WTC11 (cell line): Measurements from ENCODE around the gene SYNJ2. TPM values are rescaled to one million over a fixed set of nuclear protein-coding genes. Genes with fewer than 3 reads are reported as not detected.
A peak's percentile ranks its signal among the peaks of the same experiment; 100 is the strongest.

ENCODE experiments used
- ATAC-seq: fragments of 200-7000 bp; cut with Tn5 transposase; 2 replicates; pipeline ENCODE4 v1.10.0; 2021; ENCODE audit warnings: mild to moderate bottlenecking, moderate library complexity
- CTCF ChIA-PET: fragments of 300-600 bp; sonication (Branson Sonifier 250); formaldehyde crosslinking; loops from one replicate; lab custom pipeline; 2021; ENCODE audit warnings: antibody characterized with exemption; lab: Charles Lee
- POLR2A ChIA-PET: fragments of 350-600 bp; sonication (Branson Sonifier 250); formaldehyde crosslinking; loops from one replicate; lab custom pipeline; 2021; ENCODE audit warnings: antibody characterized with exemption; lab: Charles Lee
- DNase-seq: peaks from one replicate; pipeline ENCODE4 v3.0.0; 2021; ENCODE audit warnings: low spot score
- H3K27ac Mint-ChIP-seq: 2 replicates; pipeline ENCODE4 v1.8.0; 2021; ENCODE audit warnings: mixed read lengths
- H3K27me3 Mint-ChIP-seq: 2 replicates; pipeline ENCODE4 v1.8.0; 2021; ENCODE audit warnings: low read depth, mild to moderate bottlenecking, moderate library complexity, mixed read lengths
- H3K36me3 Mint-ChIP-seq: 2 replicates; pipeline ENCODE4 v1.8.0; 2021; ENCODE audit warnings: mixed read lengths
- H3K4me1 Mint-ChIP-seq: 2 replicates; pipeline ENCODE4 v1.8.0; 2022; ENCODE audit warnings: mixed read lengths
- H3K4me3 Mint-ChIP-seq: 2 replicates; pipeline ENCODE4 v1.8.0; 2021; ENCODE audit warnings: mild to moderate bottlenecking, moderate library complexity, mixed read lengths
- H3K9me3 Mint-ChIP-seq: 2 replicates; pipeline ENCODE4 v1.8.0; 2021; ENCODE audit warnings: mixed read lengths
- CREM ChIP-seq: sonication (generic); formaldehyde crosslinking; IDR thresholded peaks from 2 replicates; pipeline ENCODE4 v1.8.1; 2022; ENCODE audit warnings: mild to moderate bottlenecking, missing genetic modification reagents, moderate library complexity
- MYBL2 ChIP-seq: sonication (generic); formaldehyde crosslinking; IDR thresholded peaks from 2 replicates; pipeline ENCODE4 v1.8.1; 2023; ENCODE audit warnings: mild to moderate bottlenecking, moderate library complexity, missing genetic modification reagents
- NFATC4 ChIP-seq: fragments of 250-450 bp; sonication (Bioruptor Pico); IDR thresholded peaks from 2 replicates; pipeline ENCODE4 v1.9.0; 2021; ENCODE audit warnings: mild to moderate bottlenecking
- NFE2L1 ChIP-seq: sonication (generic); formaldehyde crosslinking; IDR thresholded peaks from 2 replicates; pipeline ENCODE4 v1.8.1; 2023; ENCODE audit warnings: missing genetic modification reagents
- NR3C1 ChIP-seq: sonication (generic); formaldehyde crosslinking; conservative IDR thresholded peaks from 2 replicates; pipeline ENCODE4 v1.8.1; 2023; ENCODE audit warnings: low read depth, mild to moderate bottlenecking, missing genetic modification reagents
- ZBTB21 ChIP-seq: sonication (generic); formaldehyde crosslinking; IDR thresholded peaks from 2 replicates; pipeline ENCODE4 v1.8.1; 2023; ENCODE audit warnings: mild to moderate bottlenecking, missing genetic modification reagents, borderline replicate concordance
- ZNF423 ChIP-seq: fragments of 250-450 bp; sonication (Bioruptor Pico); IDR thresholded peaks from 2 replicates; pipeline ENCODE4 v2.1.2; 2022; ENCODE audit warnings: mild to moderate bottlenecking, moderate library complexity
- total RNA-seq: library from RNA; stranded (reverse); gene quantifications from 3 replicates; pipeline ENCODE4 v1.2.3, GENCODE V29; 2021
- TF ChIP-seq, protein P1 (sequence below): sonication (generic); formaldehyde crosslinking; IDR thresholded peaks from 2 replicates; pipeline ENCODE4 v1.8.1; 2023; ENCODE audit warnings: mild to moderate bottlenecking, missing genetic modification reagents
- TF ChIP-seq, protein P2 (sequence below): fragments of 250-450 bp; sonication (Bioruptor Pico); IDR thresholded peaks from 2 replicates; pipeline ENCODE4 v2.1.2; 2022; ENCODE audit warnings: mild to moderate bottlenecking, moderate library complexity
- TF ChIP-seq, protein P3 (sequence below): sonication (generic); formaldehyde crosslinking; conservative IDR thresholded peaks from 2 replicates; pipeline ENCODE4 v1.8.1; 2022; ENCODE audit warnings: mild to moderate bottlenecking, missing genetic modification reagents
- TF ChIP-seq, protein P4 (sequence below): sonication (generic); formaldehyde crosslinking; IDR thresholded peaks from 2 replicates; pipeline ENCODE4 v1.8.0; 2022; ENCODE audit warnings: mild to moderate bottlenecking, missing genetic modification reagents

The SYNJ2 gene
- total RNA-seq, 1 experiment from 2014 or later, result 15.3 TPM

DNA sequence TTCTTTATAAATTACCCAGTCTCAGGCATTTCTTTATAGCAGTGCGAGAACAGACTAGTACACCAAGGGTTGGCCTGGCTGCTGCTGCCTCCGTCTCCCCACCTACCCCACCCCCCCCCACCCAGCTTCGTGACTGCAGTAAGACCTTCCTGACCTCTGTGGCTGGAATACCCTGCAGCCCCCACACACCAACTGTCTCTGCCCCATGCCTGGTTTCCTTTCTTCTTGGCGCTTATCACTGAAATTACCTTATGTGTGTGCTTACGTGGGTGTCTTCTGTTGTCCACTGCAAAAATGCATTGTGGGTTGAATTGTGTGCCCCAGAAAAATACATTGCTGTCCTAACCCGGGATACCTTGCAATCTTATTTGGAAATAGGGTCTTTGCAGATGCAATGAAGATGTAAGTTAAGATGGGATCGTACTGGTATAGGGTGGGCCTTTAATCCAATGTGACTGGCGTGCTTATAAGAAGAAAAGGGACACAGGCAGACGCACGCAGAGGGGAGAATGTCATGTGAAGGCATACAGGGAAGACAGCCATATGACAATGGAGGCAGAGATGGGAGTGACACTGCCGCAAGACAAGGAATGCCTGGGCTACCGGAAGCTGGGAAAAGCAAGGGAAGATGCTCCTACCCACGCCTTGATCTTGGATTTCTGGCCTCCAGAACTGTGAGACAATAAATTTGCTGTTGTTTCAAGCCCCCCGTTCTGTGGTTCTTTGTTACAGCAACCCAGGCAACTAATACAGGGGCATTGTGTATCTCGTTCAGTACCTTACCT lies 15.4 kb downstream of the SYNJ2 start:
- POLR2A ChIA-PET, result interaction anchor here (0.5 kb wide), 1 partner anchor 13 kb away, joined by 3 read pairs; no protein-coding TSS in a partner anchor
- peaks cover 42% of the 10 kb centered on the region for H3K4me1 Mint-ChIP-seq
- peaks cover 11% of the 10 kb centered on the region for H3K9me3 Mint-ChIP-seq
- CTCF ChIA-PET, result no interaction called here
- no peak overlapping the region for H3K4me3 Mint-ChIP-seq
- peaks cover 11% of the 10 kb centered on the region for H3K36me3 Mint-ChIP-seq
- H3K27me3 Mint-ChIP-seq, result no peaks in the 10 kb centered on the region
- no peak for DNase-seq
- no peak for ATAC-seq
- TF ChIP-seq NR3C1 (CRISPR knock-in tag) (no peak), ZBTB21 (CRISPR knock-in tag) (no peak), NFE2L1 (CRISPR knock-in tag) (no peak), ZNF423 (CRISPR knock-in tag) (no peak), CREM (CRISPR knock-in tag) (no peak)
- TF ChIP-seq, protein P1, sequence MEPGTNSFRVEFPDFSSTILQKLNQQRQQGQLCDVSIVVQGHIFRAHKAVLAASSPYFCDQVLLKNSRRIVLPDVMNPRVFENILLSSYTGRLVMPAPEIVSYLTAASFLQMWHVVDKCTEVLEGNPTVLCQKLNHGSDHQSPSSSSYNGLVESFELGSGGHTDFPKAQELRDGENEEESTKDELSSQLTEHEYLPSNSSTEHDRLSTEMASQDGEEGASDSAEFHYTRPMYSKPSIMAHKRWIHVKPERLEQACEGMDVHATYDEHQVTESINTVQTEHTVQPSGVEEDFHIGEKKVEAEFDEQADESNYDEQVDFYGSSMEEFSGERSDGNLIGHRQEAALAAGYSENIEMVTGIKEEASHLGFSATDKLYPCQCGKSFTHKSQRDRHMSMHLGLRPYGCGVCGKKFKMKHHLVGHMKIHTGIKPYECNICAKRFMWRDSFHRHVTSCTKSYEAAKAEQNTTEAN (CRISPR knock-in tag), result no peak
- TF ChIP-seq, all 79 proteins: peak for 0
- H3K27ac Mint-ChIP-seq, result peak overlapping the region; percentile 59; the same call in 1 of the 2 replicates

DNA sequence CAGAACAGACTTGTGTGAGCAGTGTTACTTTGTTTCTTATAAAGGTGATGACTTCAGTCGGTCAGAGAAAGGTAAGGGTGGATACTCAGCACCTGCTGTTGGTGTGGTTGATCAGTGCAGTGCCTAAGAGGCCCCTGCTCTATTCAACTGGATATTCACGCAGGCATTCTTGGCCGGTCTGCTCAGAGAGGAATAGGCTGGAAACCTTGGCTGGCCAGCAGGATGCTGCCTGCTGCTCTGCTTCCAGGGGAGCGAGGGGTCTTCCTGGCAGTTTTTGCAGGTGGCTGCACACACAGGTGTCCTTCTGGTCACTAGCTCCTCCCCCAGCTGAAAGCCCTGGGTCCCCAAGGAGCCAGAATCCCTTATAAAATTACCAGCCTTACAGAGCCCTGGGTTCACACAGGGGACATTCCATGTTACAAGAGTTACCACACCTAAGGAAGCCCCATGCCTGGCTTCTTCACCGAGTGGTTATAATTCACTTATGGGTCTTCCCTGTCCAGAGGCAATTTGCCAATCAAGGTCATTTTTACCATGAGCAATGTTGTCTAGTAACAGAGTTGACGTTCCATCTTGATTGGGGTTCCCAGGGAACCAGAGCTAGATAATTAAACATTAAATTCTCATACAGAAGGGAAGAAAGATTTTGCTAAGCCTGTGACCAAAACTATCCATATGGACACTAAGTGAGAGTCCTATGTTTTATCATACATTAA lies 16.4 kb downstream of the SYNJ2 start:
- no peaks in the 10 kb centered on the region for H3K27me3 Mint-ChIP-seq
- no peak overlapping the region for H3K4me3 Mint-ChIP-seq
- POLR2A ChIA-PET, result no interaction called here
- ATAC-seq, result peak; percentile 54
- H3K27ac Mint-ChIP-seq, result 0 out of 2 replicates have a peak overlapping the region, but pooled peaks have one; percentile 8
- H3K36me3 Mint-ChIP-seq, result peaks cover 10% of the 10 kb centered on the region
- peaks cover 51% of the 10 kb centered on the region for H3K4me1 Mint-ChIP-seq
- DNase-seq, result no peak
- TF ChIP-seq ZNF423 (CRISPR knock-in tag), result peak; percentile 56
- TF ChIP-seq, protein P2, sequence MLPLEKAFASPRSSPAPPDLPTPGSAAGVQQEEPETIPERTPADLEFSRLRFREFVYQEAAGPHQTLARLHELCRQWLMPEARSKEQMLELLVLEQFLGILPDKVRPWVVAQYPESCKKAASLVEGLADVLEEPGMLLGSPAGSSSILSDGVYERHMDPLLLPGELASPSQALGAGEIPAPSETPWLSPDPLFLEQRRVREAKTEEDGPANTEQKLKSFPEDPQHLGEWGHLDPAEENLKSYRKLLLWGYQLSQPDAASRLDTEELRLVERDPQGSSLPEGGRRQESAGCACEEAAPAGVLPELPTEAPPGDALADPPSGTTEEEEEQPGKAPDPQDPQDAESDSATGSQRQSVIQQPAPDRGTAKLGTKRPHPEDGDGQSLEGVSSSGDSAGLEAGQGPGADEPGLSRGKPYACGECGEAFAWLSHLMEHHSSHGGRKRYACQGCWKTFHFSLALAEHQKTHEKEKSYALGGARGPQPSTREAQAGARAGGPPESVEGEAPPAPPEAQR (CRISPR knock-in tag), result no peak
- TF ChIP-seq, all 79 proteins: peak for 1
- peaks cover 11% of the 10 kb centered on the region for H3K9me3 Mint-ChIP-seq
- CTCF ChIA-PET, result interaction anchor here (1.0 to 2.9 kb wide), 3 partner anchors 10 to 74 kb away, joined by 3 to 17 read pairs (median 5); no protein-coding TSS in a partner anchor

DNA sequence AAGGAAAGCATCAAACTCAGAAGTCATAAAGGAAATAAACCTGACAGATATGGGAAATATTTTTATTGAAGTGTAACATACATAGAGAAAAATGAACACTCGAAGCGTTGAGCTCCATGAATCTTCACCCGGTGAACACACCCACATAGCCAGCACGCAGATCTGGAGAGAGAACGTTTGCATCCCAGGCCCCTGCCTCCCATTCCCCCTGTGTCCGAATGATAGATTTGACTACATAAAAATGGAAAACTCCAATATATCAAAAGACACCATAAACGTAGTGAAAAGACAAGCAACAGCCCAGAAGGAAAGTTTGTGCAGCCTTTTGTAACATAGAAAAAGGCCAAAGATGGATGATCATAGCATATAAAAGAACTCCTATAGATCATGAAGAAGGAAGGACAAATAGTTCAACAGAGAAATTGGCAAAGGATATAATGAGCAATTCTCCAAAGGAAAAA lies 17.1 kb downstream of the SYNJ2 start:
- Mint-ChIP-seq H3K27me3 (no peaks in the 10 kb centered on the region), H3K4me3 (no peak overlapping the region), H3K27ac (0 out of 2 replicates have a peak overlapping the region, but pooled peaks have one; percentile 7), H3K36me3 (peaks cover 10% of the 10 kb centered on the region), H3K4me1 (peaks cover 57% of the 10 kb centered on the region), H3K9me3 (peaks cover 11% of the 10 kb centered on the region)
- TF ChIP-seq NFATC4 (CRISPR knock-in tag) (no peak), NFE2L1 (CRISPR knock-in tag) (no peak), MYBL2 (CRISPR knock-in tag) (no peak)
- TF ChIP-seq, protein P3, sequence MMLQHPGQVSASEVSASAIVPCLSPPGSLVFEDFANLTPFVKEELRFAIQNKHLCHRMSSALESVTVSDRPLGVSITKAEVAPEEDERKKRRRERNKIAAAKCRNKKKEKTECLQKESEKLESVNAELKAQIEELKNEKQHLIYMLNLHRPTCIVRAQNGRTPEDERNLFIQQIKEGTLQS (CRISPR knock-in tag), result no peak
- TF ChIP-seq, protein P4, sequence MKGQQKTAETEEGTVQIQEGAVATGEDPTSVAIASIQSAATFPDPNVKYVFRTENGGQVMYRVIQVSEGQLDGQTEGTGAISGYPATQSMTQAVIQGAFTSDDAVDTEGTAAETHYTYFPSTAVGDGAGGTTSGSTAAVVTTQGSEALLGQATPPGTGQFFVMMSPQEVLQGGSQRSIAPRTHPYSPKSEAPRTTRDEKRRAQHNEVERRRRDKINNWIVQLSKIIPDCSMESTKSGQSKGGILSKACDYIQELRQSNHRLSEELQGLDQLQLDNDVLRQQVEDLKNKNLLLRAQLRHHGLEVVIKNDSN (CRISPR knock-in tag), result no peak
- ChIA-PET CTCF (interaction anchor here (0.6 to 2.9 kb wide), 5 partner anchors 9 to 73 kb away, joined by 3 to 17 read pairs (median 3); partner anchors contain the start of gene SYNJ2), POLR2A (no interaction called here)
- DNase-seq (no peak), ATAC-seq (no peak)
